GM12873 (cell line): ENCODE data around the gene TLE6.

Source experiments
- TF ChIP-seq, protein P1 (sequence below): IDR thresholded peaks from 2 replicates; pipeline ENCODE4 v1.5.1; 2012; ENCODE audit warnings: low read depth, mild to moderate bottlenecking, moderate library complexity, low read length, control low read depth; ENCODE audit not compliant: insufficient read depth; ENCODE audit errors: missing control alignments

The TLE6 gene

GRCh38 chr19:3015126-3016057 lies 38.0 kb downstream of the TLE6 start:
- TF ChIP-seq, protein P1, sequence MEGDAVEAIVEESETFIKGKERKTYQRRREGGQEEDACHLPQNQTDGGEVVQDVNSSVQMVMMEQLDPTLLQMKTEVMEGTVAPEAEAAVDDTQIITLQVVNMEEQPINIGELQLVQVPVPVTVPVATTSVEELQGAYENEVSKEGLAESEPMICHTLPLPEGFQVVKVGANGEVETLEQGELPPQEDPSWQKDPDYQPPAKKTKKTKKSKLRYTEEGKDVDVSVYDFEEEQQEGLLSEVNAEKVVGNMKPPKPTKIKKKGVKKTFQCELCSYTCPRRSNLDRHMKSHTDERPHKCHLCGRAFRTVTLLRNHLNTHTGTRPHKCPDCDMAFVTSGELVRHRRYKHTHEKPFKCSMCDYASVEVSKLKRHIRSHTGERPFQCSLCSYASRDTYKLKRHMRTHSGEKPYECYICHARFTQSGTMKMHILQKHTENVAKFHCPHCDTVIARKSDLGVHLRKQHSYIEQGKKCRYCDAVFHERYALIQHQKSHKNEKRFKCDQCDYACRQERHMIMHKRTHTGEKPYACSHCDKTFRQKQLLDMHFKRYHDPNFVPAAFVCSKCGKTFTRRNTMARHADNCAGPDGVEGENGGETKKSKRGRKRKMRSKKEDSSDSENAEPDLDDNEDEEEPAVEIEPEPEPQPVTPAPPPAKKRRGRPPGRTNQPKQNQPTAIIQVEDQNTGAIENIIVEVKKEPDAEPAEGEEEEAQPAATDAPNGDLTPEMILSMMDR: no peak

- TF ChIP-seq, protein P1: no peak
These were observed 40.6 kb downstream of the TLE6 start for GRCh38 chr19:3017923-3018322.

GRCh38 chr19:3019211-3019854 lies 42.0 kb downstream of the TLE6 start:
- TF ChIP-seq, protein P1: no peak

DNA sequence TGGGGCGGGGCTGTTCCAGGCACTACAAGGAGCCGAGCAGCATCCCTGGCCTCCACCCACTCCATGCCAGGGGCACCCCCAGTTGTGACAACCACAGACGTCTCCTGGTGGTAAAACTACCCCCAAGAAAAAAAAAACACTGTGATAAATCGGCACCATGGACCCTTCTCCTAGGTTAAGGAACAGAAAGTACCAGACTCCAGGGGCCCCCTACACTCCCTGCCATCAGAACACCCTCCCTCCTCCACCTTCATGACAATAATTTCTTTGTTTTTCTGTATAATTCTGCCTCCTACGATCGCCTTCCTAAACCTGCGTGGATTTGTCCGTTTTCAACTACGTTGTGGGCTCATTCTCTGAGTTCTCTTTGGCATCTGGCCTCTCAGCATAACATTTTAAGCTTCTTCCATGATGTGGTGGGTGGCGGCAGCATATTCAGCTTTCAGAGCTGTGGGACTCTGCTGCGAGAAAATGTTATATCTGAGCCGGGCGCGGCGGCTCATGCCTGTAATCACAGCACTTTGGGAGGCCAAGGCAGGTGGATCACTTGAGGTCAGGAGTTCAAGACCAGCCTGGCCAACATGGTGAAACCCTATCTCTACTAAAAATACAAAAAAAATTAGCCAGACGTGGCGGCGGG lies 43.1 kb downstream of the TLE6 start:
- TF ChIP-seq, protein P1: no peak

DNA sequence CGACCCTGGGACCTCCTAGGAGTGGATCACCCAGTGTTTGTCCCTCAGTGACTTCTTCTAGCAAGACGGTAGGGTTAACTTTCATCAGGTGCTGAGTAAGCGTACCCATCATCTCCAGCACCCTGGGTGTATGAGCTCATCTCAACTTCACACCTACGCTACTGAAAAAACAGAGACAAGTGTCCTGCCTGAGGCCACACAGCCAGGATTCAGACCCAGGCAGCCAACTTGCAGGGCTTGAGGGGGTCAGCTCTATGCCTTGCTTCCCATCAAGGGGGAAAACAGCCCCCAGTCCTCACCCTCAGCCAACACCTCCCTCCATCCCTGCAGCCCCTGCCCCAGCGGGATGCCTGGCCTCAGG lies 47.1 kb downstream of the TLE6 start:
- TF ChIP-seq, protein P1: no peak

- TF ChIP-seq, protein P1: no peak
These were observed 47.6 kb downstream of the TLE6 start for GRCh38 chr19:3024870-3025548.

- TF ChIP-seq, protein P1: no peak
These were observed 48.2 kb downstream of the TLE6 start for GRCh38 chr19:3025549-3025886.
